Right cardiac atrium (tissue), 5 donors: ENCODE results near the gene KRTAP5-7. TPM values are rescaled to one million over a fixed set of nuclear protein-coding genes. Genes with fewer than 3 reads are reported as not detected.

Experiments used
- polyA plus RNA-seq: library from polyadenylated mRNA; stranded (reverse); fragments of 200-250 nt; gene quantifications from one replicate; pipeline ENCODE4 v1.2.3, GENCODE V29; 2013
- total RNA-seq, 4 donors: library from RNA; stranded (reverse); fragmentation: NEBNext Ultra II Directional; extraction: Animal tissue kit (Norgen Biotek cat#: 25700); gene quantifications; one replicate each; pipeline ENCODE4 v1.2.1, GENCODE V29; 2021
- donor health status: healthy with polysubstance abuse.
- donor health status: DM: no; HTN: yes; CAD: no.
- donor health status: DM: no; HTN: no; CAD: no.
- donor health status: DM: no; HTN: yes; CAD: no; lungs with severe emphysema.
- donor health status: DM: yes; HTN: yes; CAD: no.

The KRTAP5-7 gene
- total and polyA plus RNA-seq, 5 donors = not detected

Other genes with a start within 250 kb of the KRTAP5-7 start
- 10 to 100 TPM; 52.7 to 73.5 (median 60.9) TPM for gene DHCR7, start 78.9 kb upstream of the KRTAP5-7 start, total RNA-seq
- 28.7 TPM for gene DHCR7, start 78.9 kb upstream of the KRTAP5-7 start, polyA plus RNA-seq
- 10 to 100 TPM; 23.0 to 28.2 (median 26.4) TPM for gene NADSYN1, start 74.1 kb upstream of the KRTAP5-7 start, total RNA-seq
- gene NADSYN1, start 74.1 kb upstream of the KRTAP5-7 start, polyA plus RNA-seq = 21.5 TPM
- not detected for gene KRTAP5-8, start 10.8 kb downstream of the KRTAP5-7 start, total RNA-seq
- not detected for gene KRTAP5-8, start 10.8 kb downstream of the KRTAP5-7 start, polyA plus RNA-seq
- not detected for gene KRTAP5-9, start 21.2 kb downstream of the KRTAP5-7 start, total RNA-seq
- not detected for gene KRTAP5-9, start 21.2 kb downstream of the KRTAP5-7 start, polyA plus RNA-seq
- gene KRTAP5-10, start 38.3 kb downstream of the KRTAP5-7 start, total RNA-seq = not detected
- gene KRTAP5-10, start 38.3 kb downstream of the KRTAP5-7 start, polyA plus RNA-seq = not detected
- not detected for gene KRTAP5-11, start 55.6 kb downstream of the KRTAP5-7 start, total RNA-seq
- gene KRTAP5-11, start 55.6 kb downstream of the KRTAP5-7 start, polyA plus RNA-seq = not detected